Measurements from ENCODE around the gene PTP4A2.

DNA sequence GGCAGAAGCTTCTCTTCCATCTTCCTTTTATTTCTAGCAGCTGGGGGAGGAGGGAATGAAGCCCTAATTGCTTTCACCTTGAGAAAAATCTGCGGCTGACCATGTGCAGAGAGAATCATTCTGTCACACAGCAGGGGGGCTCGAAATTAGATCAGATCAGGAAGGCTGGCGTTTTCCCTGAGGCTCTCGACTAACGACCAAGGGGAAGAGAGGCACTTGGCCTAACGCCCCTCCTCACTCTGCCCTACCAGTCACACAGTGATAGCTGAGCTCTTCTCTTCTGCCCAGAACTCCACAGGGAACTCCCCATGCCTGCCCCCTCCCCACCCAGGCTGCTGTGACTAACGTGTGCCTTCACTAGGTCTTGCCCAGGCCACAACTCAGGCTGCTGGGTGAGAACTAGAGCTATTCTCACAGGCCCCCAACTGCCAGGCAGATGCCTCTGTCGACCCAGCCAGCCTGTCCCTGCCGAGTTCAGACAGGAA lies 49.0 kb upstream of the PTP4A2 start:
- TF ChIP-seq, protein P1, sequence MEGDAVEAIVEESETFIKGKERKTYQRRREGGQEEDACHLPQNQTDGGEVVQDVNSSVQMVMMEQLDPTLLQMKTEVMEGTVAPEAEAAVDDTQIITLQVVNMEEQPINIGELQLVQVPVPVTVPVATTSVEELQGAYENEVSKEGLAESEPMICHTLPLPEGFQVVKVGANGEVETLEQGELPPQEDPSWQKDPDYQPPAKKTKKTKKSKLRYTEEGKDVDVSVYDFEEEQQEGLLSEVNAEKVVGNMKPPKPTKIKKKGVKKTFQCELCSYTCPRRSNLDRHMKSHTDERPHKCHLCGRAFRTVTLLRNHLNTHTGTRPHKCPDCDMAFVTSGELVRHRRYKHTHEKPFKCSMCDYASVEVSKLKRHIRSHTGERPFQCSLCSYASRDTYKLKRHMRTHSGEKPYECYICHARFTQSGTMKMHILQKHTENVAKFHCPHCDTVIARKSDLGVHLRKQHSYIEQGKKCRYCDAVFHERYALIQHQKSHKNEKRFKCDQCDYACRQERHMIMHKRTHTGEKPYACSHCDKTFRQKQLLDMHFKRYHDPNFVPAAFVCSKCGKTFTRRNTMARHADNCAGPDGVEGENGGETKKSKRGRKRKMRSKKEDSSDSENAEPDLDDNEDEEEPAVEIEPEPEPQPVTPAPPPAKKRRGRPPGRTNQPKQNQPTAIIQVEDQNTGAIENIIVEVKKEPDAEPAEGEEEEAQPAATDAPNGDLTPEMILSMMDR (IDR thresholded peaks at IDR 0.05): no peak
- TF ChIP-seq POLR2A (IDR thresholded peaks at IDR 0.05): no peak
